IPS-NIHi11 (cell line): Measurements from ENCODE around the gene SRSF4.
"Not testable (repeated sequence)": the region's sequence is repeated elsewhere in the genome, so short reads cannot be mapped to it uniquely, and the experiment has no call there.

Source experiments
- DNase-seq: peaks from one replicate; pipeline ENCODE4 v3.0.0; 2012; ENCODE audit warnings: mixed read lengths, low spot score

Gene SRSF4

DNA sequence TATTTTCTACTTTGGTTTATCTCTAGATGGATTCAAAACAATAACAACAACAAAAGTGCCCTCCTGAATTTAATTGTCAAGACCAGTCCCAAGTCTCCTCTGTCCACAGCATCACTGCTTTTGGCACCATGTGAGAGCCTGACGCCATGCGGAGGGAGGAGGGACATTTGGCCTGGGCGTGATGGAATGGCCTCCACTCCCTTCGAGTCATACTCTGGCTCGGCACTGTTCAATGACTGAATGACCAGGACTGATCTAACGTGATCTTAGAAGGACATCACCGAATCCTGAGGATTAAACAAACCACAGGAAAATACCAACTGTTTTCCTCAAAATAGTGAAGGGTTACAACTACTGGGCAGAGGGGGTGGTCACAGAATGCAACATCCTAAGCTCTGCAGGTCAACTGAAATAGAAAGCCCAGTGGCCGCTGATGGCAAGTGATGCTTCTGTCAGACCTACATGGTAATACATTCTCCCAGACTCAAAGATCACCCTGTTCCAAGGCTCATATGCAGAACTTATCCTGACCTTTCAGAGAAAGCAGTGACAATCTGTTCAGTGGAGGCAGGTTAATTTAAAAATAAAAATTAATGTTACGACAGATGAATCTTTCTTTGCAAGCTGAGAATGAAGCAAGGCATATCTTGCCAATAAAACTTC is 19.1 kb downstream of the SRSF4 start:
- DNase-seq, result no peak

DNA sequence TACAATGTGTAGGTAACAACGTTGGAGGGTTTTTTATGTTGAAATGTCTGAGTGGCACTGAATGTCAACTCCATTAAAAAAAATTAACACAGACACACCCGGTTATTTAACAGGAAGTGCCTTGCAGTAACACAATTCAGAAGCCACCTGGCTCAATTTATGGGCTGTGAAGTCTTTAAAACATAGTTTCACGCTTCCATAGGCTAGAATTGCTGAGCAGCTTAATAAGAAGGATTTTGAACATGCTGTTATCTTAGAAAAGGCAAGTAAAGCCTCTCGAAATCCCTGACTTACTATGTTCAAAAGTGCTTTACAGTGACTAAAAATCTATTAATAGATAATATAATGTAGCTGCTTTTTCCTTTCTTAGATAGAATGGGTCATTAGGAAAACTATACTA is 19.7 kb downstream of the SRSF4 start:
- DNase-seq, result no peak

DNA sequence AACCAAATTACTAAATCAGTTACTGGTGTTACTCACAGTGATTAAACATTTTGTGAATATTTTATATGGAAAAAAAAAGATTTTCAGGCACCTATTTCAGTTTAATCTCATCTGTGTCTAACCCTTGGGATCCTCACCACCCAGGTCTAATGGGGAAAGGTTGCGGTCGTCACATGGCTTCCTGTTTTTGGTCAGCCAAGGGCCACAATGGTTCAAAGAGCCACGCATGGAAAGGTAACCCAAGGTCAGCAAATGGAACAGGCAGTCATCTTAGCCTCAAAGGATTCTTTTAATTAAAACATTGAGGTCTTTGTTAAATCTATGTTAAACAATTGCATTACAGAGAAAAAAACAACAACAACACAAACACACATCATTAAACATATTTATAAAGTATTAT is 21.9 kb downstream of the SRSF4 start:
- no peak for DNase-seq

DNA sequence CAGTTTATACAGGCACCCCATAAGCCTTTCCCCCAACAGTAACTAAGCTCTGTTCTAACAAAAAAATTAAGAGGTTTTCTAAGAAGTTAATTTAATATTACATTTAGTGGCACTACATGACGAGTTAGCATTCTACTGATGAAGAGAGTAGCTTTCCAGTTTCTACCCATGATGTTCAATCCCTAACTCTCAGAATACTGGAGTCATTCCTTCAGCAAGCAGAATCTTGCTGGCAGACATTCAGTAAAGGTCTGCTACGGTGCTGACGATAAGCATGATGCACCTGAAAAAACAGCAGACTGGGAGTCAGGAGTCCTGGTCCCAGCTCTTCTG is 24.5 kb downstream of the SRSF4 start:
- no peak for DNase-seq

DNA sequence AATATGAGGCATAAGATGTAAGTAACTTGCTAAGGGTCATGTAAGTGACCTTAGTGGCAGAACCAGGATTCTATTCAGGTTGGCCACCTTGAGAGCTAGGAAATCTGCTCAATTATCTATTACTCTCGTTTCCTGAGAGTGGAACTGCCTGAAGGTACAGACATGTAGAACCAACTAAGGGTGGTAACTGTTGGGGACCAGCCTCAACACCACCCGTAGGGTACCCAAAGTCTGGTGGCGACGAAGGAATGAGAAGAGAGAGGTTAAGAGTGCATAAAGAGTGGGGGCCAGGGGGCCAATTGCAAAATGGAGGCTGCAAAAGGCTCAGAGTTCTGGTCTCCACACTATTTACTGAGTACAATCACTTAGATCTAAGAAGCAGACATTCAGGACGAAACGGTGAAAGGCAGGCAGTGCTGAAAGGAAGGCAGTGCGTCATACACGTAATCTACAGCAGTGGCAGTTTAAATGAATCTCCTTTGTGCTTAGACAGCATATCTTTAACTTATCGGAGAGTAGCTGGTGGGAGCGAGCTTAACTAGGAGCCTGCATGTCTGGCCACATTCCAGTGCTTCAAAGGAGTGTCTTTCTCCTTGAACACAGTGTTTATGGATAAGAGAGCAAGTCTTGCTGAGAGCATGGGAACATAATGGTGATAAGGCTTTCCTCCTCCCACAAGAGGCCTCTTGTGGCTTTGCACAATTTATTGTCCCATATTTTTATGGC is 25.0 kb downstream of the SRSF4 start:
- no peak for DNase-seq

DNA sequence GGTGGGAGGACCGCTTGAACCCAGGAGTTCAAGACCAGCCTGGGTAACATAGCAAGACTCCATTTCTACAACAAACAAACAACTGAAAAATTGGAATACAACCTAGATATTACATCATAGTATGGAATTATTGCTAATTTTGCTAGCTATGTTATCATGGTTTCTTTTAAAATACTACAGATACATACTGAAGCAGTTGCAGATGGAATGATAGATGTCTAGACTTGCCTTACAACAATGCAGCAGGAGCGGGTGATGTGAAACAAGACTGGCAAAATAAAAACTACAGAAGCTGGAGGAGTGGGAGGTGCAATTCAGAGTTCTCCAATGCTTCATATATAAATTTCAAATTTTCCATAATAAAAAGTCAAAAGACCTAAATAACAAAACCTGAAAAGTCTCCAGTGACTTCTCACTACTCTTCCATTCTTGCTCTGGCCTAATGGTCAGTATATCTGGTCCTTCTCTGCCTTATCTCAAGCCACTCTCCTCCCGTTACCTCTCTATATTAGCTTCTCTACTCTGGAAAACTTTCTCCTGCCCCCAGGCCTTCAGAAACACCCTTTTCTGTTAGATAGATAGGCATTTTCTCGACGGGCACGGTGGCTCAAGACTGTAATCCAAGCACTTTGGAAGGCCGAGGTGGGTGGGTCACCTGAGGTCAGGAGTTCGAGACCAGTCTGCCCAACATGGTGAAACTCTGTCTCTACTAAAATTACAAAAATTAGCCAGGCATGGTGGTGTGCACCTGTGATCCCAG is 29.5 kb downstream of the SRSF4 start:
- DNase-seq, result no peak

DNA sequence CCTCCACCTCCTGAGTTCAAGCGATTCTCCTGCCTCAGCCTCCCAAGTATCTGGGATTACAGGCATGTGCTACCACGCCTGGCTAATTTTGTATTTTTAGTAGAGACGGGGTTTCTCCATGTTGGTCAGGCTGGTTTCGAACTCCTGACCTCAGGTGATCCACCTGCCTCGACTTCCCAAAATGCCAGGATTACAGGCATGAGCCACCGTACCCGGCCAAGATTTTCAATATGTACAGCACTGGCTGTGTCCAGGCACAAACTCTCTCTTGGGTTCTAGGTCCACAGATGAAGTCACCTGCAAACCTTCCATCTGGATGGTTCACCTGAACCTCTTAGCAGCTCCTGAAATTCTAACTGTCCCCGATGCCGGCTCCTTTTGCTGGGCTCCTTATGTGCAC is 31.4 kb downstream of the SRSF4 start:
- DNase-seq, result not testable (repeated sequence)

DNA sequence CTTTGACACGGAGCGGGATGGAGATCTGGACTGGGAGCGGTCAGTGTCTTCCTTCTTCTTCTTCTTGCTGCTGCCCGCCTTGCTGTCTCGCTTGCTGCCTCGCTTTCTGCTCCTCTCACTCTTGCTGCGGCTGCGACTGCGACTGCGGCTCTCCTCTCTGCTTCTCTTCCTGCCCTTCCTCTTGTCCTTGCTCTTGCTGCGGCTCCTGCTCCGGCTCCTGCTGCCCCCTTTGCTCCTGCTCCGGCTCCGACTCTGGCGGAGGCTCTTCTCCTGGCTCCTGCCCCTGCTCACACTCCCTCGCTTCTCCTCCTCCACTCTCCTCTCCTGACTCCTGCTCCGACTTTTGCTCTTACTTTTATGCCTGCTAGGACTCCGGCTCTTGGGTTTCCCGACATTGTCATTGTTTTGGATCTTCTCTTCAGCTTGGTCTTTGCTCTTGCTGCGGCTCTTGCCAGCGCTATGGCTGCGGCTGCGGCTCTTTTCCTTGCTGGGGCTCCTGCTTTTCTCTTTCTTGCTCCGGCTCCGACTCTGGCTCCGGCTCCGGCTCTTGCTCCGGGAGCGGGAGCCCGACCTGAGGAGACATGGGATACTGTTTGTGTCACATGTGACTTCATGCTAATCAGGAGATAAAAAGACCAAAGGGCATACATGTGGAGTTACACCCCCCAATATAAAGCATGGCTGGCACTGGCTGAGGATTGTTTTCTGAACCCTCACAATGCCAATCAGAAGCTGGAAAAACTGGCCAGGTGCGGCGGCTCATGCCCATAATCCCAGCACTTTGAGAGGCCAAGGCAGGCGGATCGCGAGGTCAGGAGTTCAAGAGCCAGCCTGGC is 32.8 kb downstream of the SRSF4 start:
- no peak for DNase-seq

DNA sequence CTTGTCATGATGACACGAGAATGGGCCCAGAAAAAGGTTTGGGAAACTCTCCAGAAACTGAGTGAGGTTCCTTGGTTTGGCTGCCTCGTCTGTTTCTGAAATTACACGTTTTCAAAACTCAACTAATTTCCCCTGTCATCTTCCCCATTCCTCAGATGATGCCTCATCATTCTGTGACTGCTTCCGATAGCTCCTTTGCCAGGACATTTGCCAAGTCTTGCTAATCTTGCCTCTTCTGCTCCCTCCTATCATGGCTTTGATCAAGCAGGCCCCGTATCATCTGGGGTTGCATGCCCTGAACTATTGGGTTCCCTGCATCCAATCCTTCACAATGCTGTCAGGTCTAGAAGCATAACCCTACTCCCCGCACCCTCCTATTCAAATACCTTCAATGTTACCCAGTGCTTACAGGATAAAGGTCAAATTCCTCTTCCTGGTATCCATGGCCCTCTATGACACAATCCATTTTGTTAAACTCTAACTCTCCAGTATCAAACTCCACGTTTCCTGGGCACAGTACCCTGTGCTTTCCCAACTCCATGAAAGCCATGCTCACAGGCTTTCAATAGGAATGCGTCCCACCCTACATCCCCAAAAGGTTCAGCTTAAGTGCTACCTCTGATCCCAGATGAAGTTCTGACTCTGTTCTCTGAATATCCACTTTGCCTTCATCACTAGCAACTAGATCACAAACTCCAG is 35.8 kb downstream of the SRSF4 start:
- no peak for DNase-seq

DNA sequence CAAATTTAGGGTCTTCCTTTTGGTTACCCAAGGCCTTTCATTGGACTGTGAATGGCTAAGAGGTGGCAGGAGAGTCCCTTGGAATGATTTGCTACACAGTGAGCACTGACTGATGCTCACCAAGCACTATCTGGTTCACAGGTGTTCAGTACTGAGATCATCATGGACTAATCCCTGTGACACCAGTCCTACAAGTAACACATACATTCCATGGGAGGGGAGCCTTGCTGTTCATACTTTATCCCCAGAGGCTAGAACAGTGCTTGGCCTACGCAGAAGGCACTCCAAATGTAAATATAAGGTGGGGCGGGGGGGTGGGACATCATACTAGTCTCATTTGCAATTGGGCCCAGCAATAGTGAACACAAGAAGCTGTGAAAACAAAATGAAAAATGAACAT is 37.5 kb downstream of the SRSF4 start:
- no peak for DNase-seq

DNA sequence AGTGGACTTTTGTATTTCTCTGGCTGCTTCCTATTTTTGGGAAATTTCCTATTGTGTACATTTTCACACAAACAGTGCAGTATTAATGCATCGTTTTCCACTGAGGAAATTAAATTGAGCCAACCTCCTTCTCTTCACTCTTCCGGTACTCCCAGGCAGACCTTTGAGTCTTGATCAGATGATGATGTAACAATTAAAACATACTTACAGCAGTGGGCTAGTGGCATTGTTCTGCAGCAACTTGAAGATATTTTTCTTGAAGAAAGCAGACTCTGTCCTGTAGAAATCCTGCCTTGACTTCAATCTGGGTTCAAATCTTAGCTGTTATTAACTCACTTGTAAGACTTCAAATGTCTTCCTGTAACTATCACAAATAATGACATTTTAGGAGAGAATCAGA is 39.0 kb downstream of the SRSF4 start:
- no peak for DNase-seq

DNA sequence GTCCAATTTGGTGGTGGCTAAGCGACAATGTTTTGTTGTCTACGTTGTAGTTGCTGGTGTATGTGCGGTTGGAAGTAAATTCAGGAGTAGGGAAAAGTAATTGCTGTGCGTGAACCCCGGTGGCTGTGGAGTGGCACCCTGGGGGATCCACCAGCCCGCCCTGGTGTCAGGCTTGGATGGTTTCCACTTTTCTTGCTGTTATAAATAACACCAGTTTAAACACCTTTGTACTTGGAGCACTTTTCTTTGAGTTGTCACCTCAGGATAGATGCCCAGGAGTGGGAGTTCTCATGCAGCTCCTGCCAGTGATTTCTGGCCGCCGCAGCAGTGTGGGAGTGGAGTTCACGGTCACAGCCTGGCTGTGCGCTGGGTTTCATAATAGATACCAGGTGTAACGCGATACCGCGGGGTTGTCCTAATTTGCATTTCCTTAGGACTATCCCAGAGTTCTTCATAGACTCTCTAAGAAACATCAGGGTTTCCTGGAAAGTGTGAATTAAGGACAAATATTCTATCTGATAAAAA is 45.2 kb downstream of the SRSF4 start:
- peak; percentile 67 for DNase-seq

DNA sequence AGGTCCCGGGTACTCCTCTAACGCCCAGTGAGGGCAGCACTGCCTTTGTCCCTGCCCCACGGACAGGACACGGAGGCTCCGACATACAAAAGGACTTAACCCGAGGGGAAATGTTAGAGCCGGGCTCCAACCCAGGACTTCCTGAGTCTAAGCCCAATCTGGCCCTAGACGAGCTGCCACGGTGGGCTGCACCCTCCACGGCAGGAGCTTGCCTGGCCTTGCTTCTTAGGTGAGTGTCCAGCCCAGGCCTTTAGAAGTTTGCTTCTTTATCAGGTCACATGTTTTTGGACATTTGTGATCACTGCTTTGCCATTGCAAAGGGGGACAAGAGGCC is 47.0 kb downstream of the SRSF4 start:
- DNase-seq, result no peak

DNA sequence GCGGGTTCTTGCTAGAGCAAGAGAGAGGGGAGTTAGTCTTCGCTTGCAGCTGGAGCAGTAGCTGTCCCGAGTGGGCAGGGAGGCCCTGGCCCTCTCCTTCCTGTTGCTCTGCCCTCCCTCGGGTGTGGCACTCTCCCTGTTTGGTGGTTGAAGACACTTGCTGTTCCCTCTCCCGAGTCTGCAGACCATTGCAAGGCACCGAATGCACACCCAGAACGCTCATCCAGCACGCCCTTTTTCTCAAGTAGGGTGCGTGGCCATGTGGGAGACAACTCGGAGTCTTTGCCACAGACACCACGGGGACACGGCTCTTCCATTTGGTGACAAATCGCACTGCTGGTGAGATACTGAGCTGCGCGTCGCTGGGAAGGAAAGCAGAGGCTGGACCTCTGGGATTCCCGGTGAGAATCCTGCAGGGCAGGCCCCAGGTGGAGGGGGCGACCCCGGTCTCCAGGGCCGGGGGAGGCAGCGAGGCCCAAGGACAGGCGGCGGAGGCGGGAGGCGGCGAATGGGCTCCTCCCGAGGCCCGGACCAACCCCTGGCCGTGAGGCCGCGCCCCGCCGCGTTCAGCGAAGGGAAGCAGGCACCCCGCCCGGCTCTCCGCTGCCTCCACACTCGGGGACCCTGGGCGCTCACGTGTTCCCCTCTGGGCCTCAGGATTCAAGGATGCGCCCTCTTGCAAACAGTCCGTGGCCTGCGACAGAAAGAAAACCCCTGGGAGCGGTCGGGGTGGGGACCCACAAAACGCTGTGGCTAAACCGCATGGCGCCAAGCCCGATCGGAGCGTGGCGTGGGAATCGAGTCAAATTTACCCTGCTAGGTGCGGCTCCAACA is 47.6 kb downstream of the SRSF4 start:
- peak; percentile 54 for DNase-seq

DNA sequence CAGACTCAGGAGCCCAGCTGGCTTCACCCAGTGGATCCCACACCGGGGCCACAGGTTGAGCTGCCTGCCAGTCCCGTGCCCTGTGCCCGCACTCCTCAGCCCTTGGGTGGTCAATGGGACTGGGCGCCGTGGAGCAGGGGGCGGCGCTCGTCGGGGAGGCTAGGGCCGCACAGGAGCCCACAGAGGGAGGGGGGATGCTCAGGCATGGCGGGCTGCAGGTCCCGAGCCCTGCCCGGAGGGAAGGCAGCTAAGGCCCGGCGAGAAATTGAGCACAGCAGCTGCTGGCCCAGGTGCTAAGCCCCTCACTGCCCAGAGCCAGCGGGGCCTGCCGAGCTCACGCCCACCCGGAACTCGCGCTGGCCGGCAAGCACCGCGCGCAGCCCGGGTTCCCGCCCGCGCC is 50.6 kb downstream of the SRSF4 start:
- DNase-seq, result not testable (repeated sequence)

DNA sequence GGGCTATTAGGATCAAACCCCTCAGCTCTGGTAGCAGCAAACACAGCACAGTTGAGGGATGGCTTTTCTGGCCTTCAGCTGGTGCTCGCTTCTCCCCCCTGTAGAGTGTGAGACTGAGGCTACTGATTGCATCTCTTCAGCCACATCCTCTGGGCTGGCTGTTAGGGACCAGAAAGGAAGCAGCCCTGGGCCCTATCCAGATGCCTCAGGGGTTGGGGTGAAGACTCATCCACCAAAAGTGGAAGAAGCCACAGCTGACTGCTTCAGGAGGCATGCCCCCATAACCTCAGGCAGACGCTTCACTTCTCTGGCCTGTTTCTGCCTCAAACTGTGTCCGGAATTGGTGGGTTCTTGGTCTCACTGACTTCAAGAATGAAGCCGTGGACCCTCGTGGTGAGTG is 51.8 kb downstream of the SRSF4 start:
- DNase-seq, result no peak

DNA sequence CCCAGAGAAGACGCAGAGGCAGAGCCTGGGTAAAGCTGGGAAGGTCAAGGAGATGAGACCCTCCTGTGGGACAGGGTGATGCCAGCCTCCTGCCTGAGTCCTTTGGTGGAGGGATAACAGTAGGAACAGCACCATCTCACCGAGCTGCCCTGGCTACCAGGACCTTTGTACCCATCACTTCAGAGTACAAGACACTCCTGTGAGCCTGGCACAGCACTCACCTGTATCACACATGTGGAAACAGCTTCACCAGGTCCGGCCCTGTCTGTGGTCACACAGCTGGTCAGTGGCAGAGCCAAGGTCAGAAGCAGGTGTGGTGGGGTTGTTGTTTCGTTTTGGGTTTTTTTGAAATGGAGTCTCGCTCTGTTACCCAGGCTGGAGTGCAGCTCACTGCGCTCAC is 53.0 kb downstream of the SRSF4 start:
- no peak for DNase-seq

DNA sequence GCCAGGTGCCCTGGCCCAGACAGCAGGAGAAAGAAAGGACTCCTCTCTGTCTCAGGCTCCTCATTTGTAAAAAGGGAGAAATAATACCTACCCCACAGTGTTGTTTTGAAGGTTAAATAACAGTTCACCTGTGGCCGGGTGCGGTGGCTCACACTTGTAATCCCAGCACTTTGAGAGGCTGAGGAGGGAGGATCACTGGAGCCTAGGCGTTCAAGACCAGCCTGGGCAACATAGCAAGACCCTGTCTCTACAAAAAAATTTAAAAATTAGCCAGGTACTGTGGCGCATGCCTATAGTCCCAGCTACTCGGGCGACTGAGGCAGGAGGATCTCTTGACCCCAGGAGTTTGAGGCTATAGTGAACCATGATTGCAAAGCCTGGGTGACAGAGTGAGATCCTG is 55.5 kb downstream of the SRSF4 start:
- DNase-seq, result no peak

DNA sequence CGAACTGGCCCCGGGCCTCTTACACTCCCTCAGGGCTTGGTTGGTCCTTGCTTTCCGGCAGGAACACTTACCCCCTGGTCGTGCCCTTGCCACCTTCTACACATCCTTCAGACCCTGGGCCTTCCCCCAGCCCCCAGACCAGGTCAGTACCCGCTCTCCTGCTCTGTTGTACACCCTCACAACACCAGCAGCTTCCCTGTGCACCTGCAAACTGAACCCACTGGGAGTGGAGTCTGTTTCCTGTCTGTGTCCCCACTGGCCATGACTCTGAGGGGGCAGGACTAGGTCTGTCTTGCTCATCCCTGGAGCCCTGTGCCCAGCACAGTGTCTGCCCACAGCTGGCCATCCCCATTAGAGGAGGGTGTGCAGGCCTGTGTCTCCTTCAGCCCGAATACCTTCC is 55.9 kb downstream of the SRSF4 start:
- no peak for DNase-seq

DNA sequence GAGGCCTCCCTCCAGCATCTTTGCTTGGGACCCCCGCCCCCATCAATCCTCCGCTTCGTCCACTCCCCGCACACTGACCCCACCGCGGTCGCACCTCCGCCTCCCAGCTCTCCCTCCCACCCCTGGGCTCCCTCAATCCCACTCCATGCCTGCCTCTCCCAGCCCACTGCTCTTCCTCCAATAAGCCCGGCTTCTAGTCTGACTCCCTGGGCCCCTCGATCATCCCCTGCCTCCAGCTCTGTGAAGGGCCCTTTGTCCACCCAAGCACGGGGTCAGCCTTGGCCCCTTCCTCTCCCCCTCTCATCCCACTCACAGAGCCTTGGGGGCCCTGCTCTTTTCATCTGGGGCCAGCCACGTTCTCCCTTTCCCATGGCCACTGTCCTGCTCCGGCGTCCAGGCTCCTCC is 56.5 kb downstream of the SRSF4 start:
- DNase-seq, result no peak
